Heart right ventricle (tissue), 16 donors: ENCODE data around the gene STK17A. TPM values are rescaled to one million over a fixed set of nuclear protein-coding genes. Genes with fewer than 3 reads are reported as not detected.

Experiments
- ATAC-seq, 8 donors: fragments of 200-7000 bp; cut with Tn5 transposase; one replicate each; pipeline ENCODE4 v1.9.1; 2020; ENCODE audit warnings: mild to moderate bottlenecking in 8 of 8, moderate library complexity in 8 of 8, moderate number of reproducible peaks in 1 of 8
- DNase-seq, 2 donors: peaks; one replicate each; pipeline ENCODE4 v3.0.0-alpha.2; 2020
- H3K27ac ChIP-seq, 10 donors: fragments of 200-600 bp; sonication (generic) in 2 of 10; one replicate each; pipeline versions ENCODE4 v1.5.0 to v1.8.0; 2020 to 2022; ENCODE audit warnings: mild to moderate bottlenecking in 3 of 10
- H3K27me3 ChIP-seq, 7 donors: fragments of 200-600 bp; one replicate each; pipeline ENCODE4 v1.8.0; 2021 to 2022; ENCODE audit warnings: mild to moderate bottlenecking in 2 of 7
- H3K36me3 ChIP-seq, 9 donors: fragments of 200-600 bp; sonication (generic) in 1 of 9; one replicate each; pipeline versions ENCODE4 v1.5.0 to v1.8.0; 2020 to 2022; ENCODE audit warnings: mild to moderate bottlenecking in 2 of 9
- H3K4me1 ChIP-seq, 9 donors: fragments of 200-600 bp; sonication (generic) in 1 of 9; one replicate each; pipeline versions ENCODE4 v1.5.0 to v1.8.0; 2020 to 2022; ENCODE audit warnings: mild to moderate bottlenecking in 4 of 9
- H3K4me3 ChIP-seq, 10 donors: fragments of 200-600 bp; sonication (generic) in 2 of 10; one replicate each; pipeline versions ENCODE4 v1.5.0 to v1.8.0; 2020 to 2022; ENCODE audit warnings: mild to moderate bottlenecking in 7 of 10, moderate library complexity in 2 of 10
- H3K9me3 ChIP-seq, 11 donors: fragments of 200-600 bp in 10 of 11; sonication (generic) in 2 of 11; one replicate each; pipeline versions ENCODE4 v1.5.0 to v1.8.0; 2013 to 2022; ENCODE audit warnings: mild to moderate bottlenecking in 2 of 11, control low read depth in 1 of 11, moderate library complexity in 1 of 11
- CTCF ChIP-seq, 9 donors: fragments of 200-600 bp; sonication (generic) in 2 of 9; IDR thresholded peaks; one replicate each; pipeline versions ENCODE4 v1.5.0 to v1.8.0; 2021 to 2022; ENCODE audit warnings: antibody characterized with exemption in 9 of 9, mild to moderate bottlenecking in 5 of 9, moderate library complexity in 1 of 9
- WGBS, 2 donors: extraction: QIAGEN DNeasy Blood & Tissue Kit; methylation state at CpG; one replicate each; pipeline ENCODE4 v1.1.7; 2013; ENCODE audit warnings: inconsistent platforms in 1 of 2; 5-methylcytosine and 5-hydroxymethylcytosine counted together
- intact Hi-C, 10 donors: fragments of 100-400 bp; cut with DNase I; formaldehyde crosslinking; loops; one replicate each; pipeline versions ENCODE4 v1.11.1 to v1.14.2; 2022
- polyA plus RNA-seq, 2 donors: library from polyadenylated mRNA; stranded (reverse); fragments of 200-250 nt; gene quantifications; one replicate each; pipeline ENCODE4 v1.2.3, GENCODE V29; 2013
- total RNA-seq, 10 donors: library from RNA; stranded (reverse); fragmentation: NEBNext Ultra II Directional in 3 of 10; extraction: Animal tissue kit (Norgen Biotek cat#: 25700) in 3 of 10; gene quantifications; one replicate each; pipeline versions ENCODE4 v1.2.1 to v1.2.4, GENCODE V29; 2021 to 2023
- donor health status: Arrhythmogenic right ventricular cardiomyopathy.
- donor health status: ischemic (EF 13 %, LVEDD 7.1; RV severe dilation, severe dysfunction).
- donor health status: healthy with polysubstance abuse.
- donor health status: DM: no; HTN: yes; CAD: no.
- donor health status: DM: no; HTN: no; CAD: no.
- donor health status: ischemic (EF 25% LVEDD 6.9; RV normal size, moderate dysfunction).
- donor health status: ischemic (EF 25% LVEDD 5.7; RV mildly dilated, moderate dysfunction).
- donor health status: healthy.
- donor health status: DM: yes; HTN: yes; CAD: no.
- donor health status: Ischemic cardiomyopathy.
- donor health status: ischemic (EF 35%, LVEDD 5.7; RV mildly dilated, moderate dysfunction).
- donor health status: nonischemic (EF 11% LVEDD 7.7; RV severe dilation, severe dysfunction).
- donor health status: DM: yes; HTN: yes; CAD: no.
- donor health status: PGD.
- donor health status: ischemic (EF 29% LVEDD 5.4; RV normal size, mild dysfunction).
- donor health status: nonischemic (EF 23%, LVEDD 6.1; RV moderate dilation, normal function).

The STK17A gene
- total and polyA plus RNA-seq, 12 donors, result 7.8 to 37.4 (median 21.9) TPM

DNA sequence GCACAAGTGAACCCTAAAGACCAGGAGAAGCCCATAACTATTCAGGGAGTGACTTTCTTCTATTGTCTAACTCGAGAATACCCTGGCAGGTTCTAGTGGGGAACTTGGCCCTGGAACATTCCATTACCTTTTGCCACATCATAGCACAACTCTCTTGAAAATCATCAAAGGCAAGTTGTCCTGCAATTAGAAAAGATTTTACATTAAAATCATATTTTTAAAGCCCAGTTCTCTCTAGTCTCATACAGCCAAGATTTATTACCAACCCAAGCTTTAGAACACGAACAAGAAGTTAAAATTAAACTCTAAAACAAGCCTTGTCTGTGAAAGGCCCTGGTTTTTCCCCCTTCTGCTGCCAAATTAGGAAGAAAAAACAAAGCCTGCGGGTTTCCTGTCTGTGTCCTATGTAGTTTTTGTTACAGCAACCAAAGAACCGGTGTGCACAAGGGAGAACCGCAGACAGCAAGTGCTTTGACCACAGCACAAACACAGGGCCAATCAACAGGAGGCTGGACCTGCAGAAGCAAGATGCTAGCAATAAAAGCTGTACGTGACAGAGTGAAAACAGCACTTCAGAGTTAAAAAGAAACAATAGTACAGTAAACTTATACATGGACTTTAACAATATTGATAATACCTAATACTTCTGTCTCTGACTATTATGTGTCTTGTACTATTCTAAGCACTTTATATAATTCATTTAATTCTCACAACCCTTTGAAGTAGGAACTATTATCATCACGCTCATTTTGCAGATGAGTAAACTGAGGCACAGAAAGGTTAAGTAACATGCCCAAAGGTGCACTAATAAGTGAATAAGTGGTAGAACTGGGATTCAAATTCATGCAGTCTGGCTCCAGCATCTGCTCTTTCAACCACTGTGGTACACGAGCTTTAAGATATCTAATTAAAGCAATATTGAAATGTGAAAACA is 65.8 kb downstream of the STK17A start:
- H3K4me1 ChIP-seq, result peaks cover 36 to 80% (median 70%) of the 10 kb centered on the region in 9 donors
- intact Hi-C loops, result loop anchor here in 3 of 10 donors (5.0 kb wide), 2 partner anchors 49 to 66 kb away; partner anchors contain the start of gene STK17A (in 3 of the 3)
- no peak for TF ChIP-seq CTCF (IDR thresholded peaks at IDR 0.05)
- no peaks in the 10 kb centered on the region for H3K9me3 ChIP-seq
- ATAC-seq, result peak in 6 of 8 donors; percentile 15 to 47 (median 32)
- H3K36me3 ChIP-seq, result peaks cover 0 to 16% (median 0%) of the 10 kb centered on the region in 9 donors
- 37 to 44% methylated on average over 8 of the region's 8 CpGs for WGBS, 2 donors
- H3K4me3 ChIP-seq, result peak overlapping the region in 2 of 10 donors; percentile 17 to 18
- H3K27ac ChIP-seq, result peak overlapping the region; percentile 23 to 96 (median 90)
- no peaks in the 10 kb centered on the region for H3K27me3 ChIP-seq
- DNase-seq, result no peak

DNA sequence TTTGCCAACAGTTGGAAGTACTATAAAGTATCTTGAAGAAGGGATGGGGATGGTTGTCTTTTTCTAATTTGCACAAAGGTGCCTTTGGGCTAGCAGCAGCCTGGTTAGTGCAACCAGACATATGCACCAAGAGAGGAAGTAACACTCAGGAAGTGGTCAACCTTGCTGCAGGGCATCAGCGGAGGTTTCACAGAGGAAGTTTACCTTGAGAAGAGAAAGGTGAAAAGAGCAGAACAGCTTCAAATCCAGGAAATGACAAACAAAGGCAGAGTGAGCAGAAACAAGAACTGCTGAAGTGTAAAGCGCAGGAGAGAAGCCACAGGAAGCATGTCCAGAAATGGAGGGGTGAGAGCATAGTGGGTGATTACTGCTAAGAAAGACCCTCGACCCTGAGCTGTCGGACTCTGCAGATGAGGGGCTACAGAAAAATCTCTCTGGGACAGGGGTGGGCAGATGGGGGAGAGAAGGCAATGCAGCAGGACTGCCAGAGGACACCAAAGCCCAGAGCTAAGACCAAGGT is 66.9 kb downstream of the STK17A start:
- Histone ChIP-seq H3K27me3 (no peaks in the 10 kb centered on the region), H3K9me3 (no peaks in the 10 kb centered on the region), H3K4me1 (peaks cover 36 to 88% (median 70%) of the 10 kb centered on the region in 9 donors), H3K36me3 (peaks cover 0 to 8% (median 0%) of the 10 kb centered on the region in 9 donors), H3K4me3 (peak overlapping the region in 1 of 10 donors; percentile 32), H3K27ac (peak overlapping the region in 8 of 10 donors; percentile 46 to 96 (median 91))
- 45 to 63% methylated on average over 4 of the region's 4 CpGs for WGBS, 2 donors
- intact Hi-C loops, result loop anchor here in 3 of 10 donors (5.0 kb wide), 2 partner anchors 47 to 68 kb away; partner anchors contain the start of gene STK17A (in 3 of the 3)
- DNase-seq (no peak), ATAC-seq (no peak)
- no peak for TF ChIP-seq CTCF (IDR thresholded peaks at IDR 0.05)

DNA sequence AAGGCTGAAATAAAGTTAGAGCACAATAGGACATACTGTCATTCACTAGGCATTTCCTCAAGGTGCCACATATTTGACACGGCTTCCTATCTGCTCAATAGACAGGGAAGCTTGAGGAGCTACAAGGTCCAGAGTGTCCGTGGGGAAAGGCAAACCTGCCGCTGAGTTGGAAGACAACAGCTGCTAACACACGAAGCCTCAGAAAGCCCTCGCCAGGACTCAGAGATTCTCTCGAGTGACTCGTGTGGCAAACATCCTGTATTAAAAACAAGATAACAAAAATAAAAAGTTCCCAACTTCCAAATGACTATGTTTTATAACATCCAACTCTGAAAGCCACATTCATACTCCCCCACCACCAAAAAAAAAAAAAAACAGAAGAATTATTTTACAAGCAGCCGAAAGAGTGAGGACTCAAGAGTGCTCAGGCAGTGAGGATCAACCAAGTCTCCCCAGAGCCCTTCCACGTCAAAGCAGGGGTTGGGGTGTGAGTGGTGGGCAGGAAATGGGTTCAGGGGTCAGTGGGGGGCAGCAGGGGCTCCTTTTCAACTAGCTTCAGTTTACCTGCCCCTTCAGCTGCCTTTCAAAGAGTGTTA is 67.6 kb downstream of the STK17A start:
- peaks cover 0 to 2% (median 0%) of the 10 kb centered on the region in 9 donors for H3K36me3 ChIP-seq
- DNase-seq (no peak), ATAC-seq (peak in 1 of 8 donors; percentile 9)
- peak overlapping the region in 9 of 10 donors; percentile 24 to 96 (median 90) for H3K27ac ChIP-seq
- intact Hi-C loops, result no loop called here
- H3K4me1 ChIP-seq, result peaks cover 31 to 82% (median 63%) of the 10 kb centered on the region in 9 donors
- no peak for TF ChIP-seq CTCF (IDR thresholded peaks at IDR 0.05)
- WGBS, 2 donors, result 31 to 45% methylated on average over 9 of the region's 9 CpGs
- H3K9me3 ChIP-seq, result no peaks in the 10 kb centered on the region
- H3K27me3 ChIP-seq, result no peaks in the 10 kb centered on the region
- peak overlapping the region in 1 of 10 donors; percentile 32 for H3K4me3 ChIP-seq

GRCh38 chr7:43652364-43652763 is 69.5 kb downstream of the STK17A start:
- H3K4me3 ChIP-seq, result no peak overlapping the region
- H3K27me3 ChIP-seq, result no peaks in the 10 kb centered on the region
- H3K27ac ChIP-seq, result peak overlapping the region in 1 of 10 donors; percentile 92
- DNase-seq, result no peak
- H3K9me3 ChIP-seq, result no peaks in the 10 kb centered on the region
- no peak for TF ChIP-seq CTCF (IDR thresholded peaks at IDR 0.05)
- ATAC-seq, result no peak
- H3K4me1 ChIP-seq, result peaks cover 13 to 64% (median 45%) of the 10 kb centered on the region in 9 donors
- intact Hi-C loops, result no loop called here
- H3K36me3 ChIP-seq, result peaks cover 0 to 6% (median 0%) of the 10 kb centered on the region in 9 donors
